Glutamatergic neuron (in vitro differentiated cells): ENCODE data around the gene CDC14A. TPM values are rescaled to one million over a fixed set of nuclear protein-coding genes. Genes with fewer than 3 reads are reported as not detected.

ENCODE experiments used
- DNase-seq: peaks from one replicate; pipeline ENCODE4 v3.0.0; 2022
- H3K27ac Mint-ChIP-seq: one replicate; pipeline ENCODE4 v1.8.0; 2020; ENCODE audit warnings: mild to moderate bottlenecking, mixed read lengths, inconsistent platforms; ENCODE audit not compliant: unreplicated experiment
- H3K27me3 Mint-ChIP-seq: one replicate; pipeline ENCODE4 v1.8.0; 2020; ENCODE audit warnings: mild to moderate bottlenecking, moderate library complexity, mixed read lengths, inconsistent platforms; ENCODE audit not compliant: unreplicated experiment
- H3K36me3 Mint-ChIP-seq: one replicate; pipeline ENCODE4 v1.8.0; 2020; ENCODE audit warnings: mild to moderate bottlenecking, mixed read lengths, inconsistent platforms; ENCODE audit not compliant: unreplicated experiment
- H3K4me1 Mint-ChIP-seq: one replicate; pipeline ENCODE4 v1.8.0; 2020; ENCODE audit warnings: mild to moderate bottlenecking, low read depth, mixed read lengths, inconsistent platforms; ENCODE audit not compliant: unreplicated experiment
- H3K4me3 Mint-ChIP-seq: one replicate; pipeline ENCODE4 v1.8.0; 2020; ENCODE audit warnings: mild to moderate bottlenecking, mixed read lengths, inconsistent platforms; ENCODE audit not compliant: unreplicated experiment
- H3K9me3 Mint-ChIP-seq: one replicate; pipeline ENCODE4 v1.8.0; 2020; ENCODE audit warnings: mild to moderate bottlenecking, moderate library complexity, mixed read lengths, inconsistent platforms; ENCODE audit not compliant: unreplicated experiment
- total RNA-seq: library from RNA; stranded (reverse); fragmentation: NEBNext Ultra II Directional; extraction: Animal tissue kit (Norgen Biotek cat#: 25700); gene quantifications from one replicate; pipeline ENCODE4 v1.2.1, GENCODE V29; 2021; ENCODE audit not compliant: unreplicated experiment
- TF ChIP-seq, protein P1 (sequence below): fragments of 200-600 bp; sonication (generic); IDR thresholded peaks from one replicate; pipeline ENCODE4 v1.5.0; 2021; ENCODE audit not compliant: partially characterized antibody, unreplicated experiment

Gene CDC14A
- total RNA-seq, 1 donor from 2014 or later: 9.2 TPM

DNA sequence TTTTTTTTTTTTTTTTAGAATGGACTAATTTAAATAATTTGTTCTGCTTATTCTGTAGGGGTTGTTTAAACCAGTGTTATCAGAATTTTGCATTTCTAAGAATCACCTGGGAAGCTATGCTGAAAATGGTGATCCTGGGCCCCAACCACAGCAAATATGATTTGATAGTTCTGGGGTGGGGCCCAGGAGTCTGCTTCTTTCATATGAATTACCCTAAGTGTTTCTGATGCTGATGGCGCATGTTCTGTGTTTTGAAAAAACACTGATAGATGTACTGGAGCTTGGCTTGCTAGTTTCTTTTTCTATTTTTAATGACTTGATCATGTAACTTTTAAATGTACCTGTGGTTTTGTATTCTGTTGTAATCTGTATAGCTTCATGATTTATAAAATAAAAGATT, 89.3 kb downstream of the CDC14A start:
- TF ChIP-seq, protein P1, sequence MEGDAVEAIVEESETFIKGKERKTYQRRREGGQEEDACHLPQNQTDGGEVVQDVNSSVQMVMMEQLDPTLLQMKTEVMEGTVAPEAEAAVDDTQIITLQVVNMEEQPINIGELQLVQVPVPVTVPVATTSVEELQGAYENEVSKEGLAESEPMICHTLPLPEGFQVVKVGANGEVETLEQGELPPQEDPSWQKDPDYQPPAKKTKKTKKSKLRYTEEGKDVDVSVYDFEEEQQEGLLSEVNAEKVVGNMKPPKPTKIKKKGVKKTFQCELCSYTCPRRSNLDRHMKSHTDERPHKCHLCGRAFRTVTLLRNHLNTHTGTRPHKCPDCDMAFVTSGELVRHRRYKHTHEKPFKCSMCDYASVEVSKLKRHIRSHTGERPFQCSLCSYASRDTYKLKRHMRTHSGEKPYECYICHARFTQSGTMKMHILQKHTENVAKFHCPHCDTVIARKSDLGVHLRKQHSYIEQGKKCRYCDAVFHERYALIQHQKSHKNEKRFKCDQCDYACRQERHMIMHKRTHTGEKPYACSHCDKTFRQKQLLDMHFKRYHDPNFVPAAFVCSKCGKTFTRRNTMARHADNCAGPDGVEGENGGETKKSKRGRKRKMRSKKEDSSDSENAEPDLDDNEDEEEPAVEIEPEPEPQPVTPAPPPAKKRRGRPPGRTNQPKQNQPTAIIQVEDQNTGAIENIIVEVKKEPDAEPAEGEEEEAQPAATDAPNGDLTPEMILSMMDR: no peak
- peaks cover 2% of the 10 kb centered on the region for H3K4me1 Mint-ChIP-seq
- H3K9me3 Mint-ChIP-seq: no peaks in the 10 kb centered on the region
- H3K36me3 Mint-ChIP-seq: no peaks in the 10 kb centered on the region
- DNase-seq: no peak
- no peaks in the 10 kb centered on the region for H3K27me3 Mint-ChIP-seq
- H3K4me3 Mint-ChIP-seq: no peak overlapping the region
- H3K27ac Mint-ChIP-seq: no peak overlapping the region

DNA sequence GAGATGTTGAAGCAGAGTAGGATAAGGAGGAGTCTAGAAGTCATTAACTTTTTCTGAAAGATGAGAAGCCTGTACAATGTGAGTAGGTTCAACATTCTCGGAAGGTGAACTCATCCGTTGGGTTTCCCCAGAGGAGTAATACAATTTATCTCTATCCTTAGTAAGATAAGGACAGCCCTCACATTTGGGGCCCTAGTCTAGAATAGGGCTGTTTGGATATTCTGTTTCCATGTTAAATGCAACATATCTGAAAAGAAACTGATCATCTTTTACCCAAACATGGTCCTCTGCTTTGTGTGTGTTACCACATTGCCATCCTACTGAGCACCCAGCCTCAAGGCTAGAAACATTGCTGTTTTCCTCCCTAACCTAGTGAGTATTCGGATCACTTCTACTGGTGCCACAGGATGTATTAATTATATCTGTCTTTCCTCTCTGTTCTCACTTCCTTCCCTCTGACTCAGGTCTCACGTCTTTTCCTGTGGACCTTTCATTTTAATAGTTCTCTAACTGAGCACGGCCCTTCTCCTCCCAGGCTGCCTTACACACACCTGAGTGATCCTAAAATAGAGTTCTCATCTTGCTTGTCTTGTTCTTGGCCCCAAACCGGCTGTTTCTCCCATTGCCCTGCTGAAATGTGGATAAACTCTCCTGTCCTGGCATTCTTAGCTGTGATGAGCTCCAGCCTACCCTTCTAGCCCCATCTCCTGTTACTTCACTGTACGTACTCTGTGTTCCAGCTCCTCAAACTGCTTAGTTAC, 91.7 kb downstream of the CDC14A start:
- Mint-ChIP-seq H3K27me3 (no peaks in the 10 kb centered on the region), H3K9me3 (no peaks in the 10 kb centered on the region), H3K4me3 (no peak overlapping the region), H3K4me1 (no peaks in the 10 kb centered on the region), H3K36me3 (no peaks in the 10 kb centered on the region), H3K27ac (no peak overlapping the region)
- TF ChIP-seq, protein P1: no peak
- no peak for DNase-seq

DNA sequence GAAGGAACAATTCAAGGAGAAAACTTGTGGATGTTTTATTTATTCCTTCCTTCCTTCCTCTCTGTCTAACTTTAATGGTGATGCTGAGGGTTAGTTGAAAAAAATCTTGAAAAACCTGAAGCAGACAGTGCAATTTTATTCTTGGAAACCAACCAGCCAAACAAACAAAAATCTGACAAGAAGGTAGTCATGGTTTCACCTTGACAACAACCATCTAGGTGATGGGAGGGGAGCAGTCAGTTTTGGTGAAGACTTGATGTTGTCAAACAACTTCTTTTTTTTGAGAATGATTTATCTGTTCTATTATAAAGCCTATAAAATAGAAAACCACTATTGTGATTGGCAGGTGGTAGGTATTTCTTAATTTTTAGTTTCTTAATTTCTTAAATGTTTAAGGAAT, 93.3 kb downstream of the CDC14A start:
- Mint-ChIP-seq H3K4me3 (no peak overlapping the region), H3K27ac (no peak overlapping the region), H3K27me3 (no peaks in the 10 kb centered on the region), H3K9me3 (no peaks in the 10 kb centered on the region), H3K36me3 (no peaks in the 10 kb centered on the region), H3K4me1 (no peaks in the 10 kb centered on the region)
- DNase-seq: no peak
- TF ChIP-seq, protein P1: no peak

DNA sequence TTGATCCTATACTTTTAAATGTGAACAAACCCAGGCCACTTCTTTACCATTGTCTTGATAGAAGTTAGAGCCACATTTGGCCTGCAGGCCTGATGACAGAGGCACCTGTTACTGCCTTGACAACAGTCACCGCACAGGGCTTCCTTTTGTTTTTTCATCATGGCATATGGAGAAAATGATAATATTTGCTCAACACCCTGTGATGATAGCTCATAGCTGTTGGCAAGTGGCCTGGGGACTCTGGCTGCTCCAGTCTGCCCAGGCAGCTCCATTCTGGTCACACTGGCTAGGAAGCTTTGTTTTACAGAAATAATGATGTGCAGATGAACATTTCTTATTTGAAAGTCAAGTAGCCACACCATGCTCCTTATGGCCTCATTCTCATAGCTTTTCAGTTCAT, 96.1 kb downstream of the CDC14A start:
- H3K4me3 Mint-ChIP-seq: no peak overlapping the region
- TF ChIP-seq, protein P1: no peak
- no peaks in the 10 kb centered on the region for H3K27me3 Mint-ChIP-seq
- no peaks in the 10 kb centered on the region for H3K9me3 Mint-ChIP-seq
- no peaks in the 10 kb centered on the region for H3K4me1 Mint-ChIP-seq
- no peak overlapping the region for H3K27ac Mint-ChIP-seq
- DNase-seq: no peak
- no peaks in the 10 kb centered on the region for H3K36me3 Mint-ChIP-seq

DNA sequence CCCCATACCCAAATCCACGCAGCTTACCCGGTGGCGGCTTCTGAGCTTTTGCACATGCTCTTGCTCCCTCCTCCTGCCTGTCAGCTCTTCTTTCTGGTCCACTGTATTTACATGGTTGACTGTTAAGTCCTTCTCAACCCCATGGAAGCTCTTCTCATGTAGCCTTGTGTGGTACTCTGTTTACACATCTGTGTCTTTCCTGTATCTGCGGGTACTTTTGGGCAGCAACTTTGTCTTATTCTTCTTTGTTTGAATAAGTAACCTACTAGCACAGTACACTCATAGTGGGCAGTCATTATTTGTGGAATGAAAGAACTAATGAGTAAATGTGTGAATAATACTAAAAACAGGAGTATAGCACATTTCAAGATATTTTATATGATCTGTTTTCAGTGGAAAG, 97.2 kb downstream of the CDC14A start:
- H3K27ac Mint-ChIP-seq: no peak overlapping the region
- H3K36me3 Mint-ChIP-seq: no peaks in the 10 kb centered on the region
- H3K4me3 Mint-ChIP-seq: no peak overlapping the region

More for the DNA sequence above, 97.2 kb downstream of the CDC14A start:
- Mint-ChIP-seq H3K9me3 (no peaks in the 10 kb centered on the region), H3K27me3 (no peaks in the 10 kb centered on the region), H3K4me1 (no peaks in the 10 kb centered on the region)
- DNase-seq: no peak
- TF ChIP-seq, protein P1: no peak
